GM12891 (cell line): ENCODE data around the gene MGLL.

ENCODE experiments used
- PAX5 ChIP-seq: IDR thresholded peaks from 2 replicates; pipeline ENCODE4 v1.6.1; 2011; ENCODE audit warnings: low read length, moderate library complexity, mild to moderate bottlenecking; ENCODE audit not compliant: insufficient read depth, severe bottlenecking
- POLR2A ChIP-seq: IDR thresholded peaks from 2 replicates; pipeline ENCODE4 v1.6.1; 2011; ENCODE audit warnings: low read depth, low read length, control low read depth
- POLR2AphosphoS5 ChIP-seq: IDR thresholded peaks from 2 replicates; pipeline ENCODE4 v1.6.1; 2011; ENCODE audit warnings: low read depth, low read length, control low read depth
- POU2F2 ChIP-seq: IDR thresholded peaks from 2 replicates; pipeline ENCODE4 v1.6.1; 2011; ENCODE audit warnings: low read depth, mild to moderate bottlenecking, control low read depth, low read length, moderate library complexity
- SPI1 ChIP-seq: IDR thresholded peaks from 2 replicates; pipeline ENCODE4 v1.6.1; 2011; ENCODE audit warnings: low read depth, low read length, control low read depth
- TAF1 ChIP-seq: IDR thresholded peaks from 2 replicates; pipeline ENCODE4 v1.6.1; 2011; ENCODE audit warnings: low read depth, low read length, control low read depth

DNA sequence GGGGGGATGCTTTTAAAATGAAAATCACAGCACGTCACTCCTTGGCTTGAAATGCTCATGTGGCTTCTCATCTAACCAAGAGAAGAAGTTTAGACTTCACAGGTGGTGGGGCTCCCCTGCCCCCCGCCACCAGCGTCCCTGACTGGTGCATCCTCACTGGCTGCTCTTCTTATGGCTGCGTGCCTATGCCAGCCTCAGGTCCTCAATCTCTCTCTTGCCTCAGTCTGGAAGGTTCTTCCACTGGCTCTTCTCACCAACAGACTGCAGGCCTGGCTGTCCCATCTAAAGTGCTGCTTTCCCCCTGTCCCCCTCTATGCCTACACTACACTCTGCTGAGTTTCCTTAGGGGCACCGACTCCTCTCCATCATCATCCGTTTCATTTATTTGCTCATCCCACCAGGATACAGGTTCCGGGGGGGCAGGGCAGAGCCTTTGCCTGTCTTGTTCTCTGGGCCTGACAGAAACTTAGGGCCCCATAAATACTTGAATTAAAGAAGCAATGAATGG lies 128.9 kb downstream of the MGLL start:
- TF ChIP-seq POLR2AphosphoS5 (no peak), TAF1 (no peak), POLR2A (no peak), POU2F2 (no peak), PAX5 (no peak), SPI1 (no peak)
